Activated CD8-positive, alpha-beta memory T cell treated with anti-CD3 and anti-CD28 coated beads, Interleukin-2, amount 50 U/mL, for 48 hours (primary cell): Measurements from ENCODE around the gene GHRHR.

Source experiments
- DNase-seq: peaks from one replicate; pipeline ENCODE4 v3.0.0-alpha.2; 2020

The GHRHR gene

DNA sequence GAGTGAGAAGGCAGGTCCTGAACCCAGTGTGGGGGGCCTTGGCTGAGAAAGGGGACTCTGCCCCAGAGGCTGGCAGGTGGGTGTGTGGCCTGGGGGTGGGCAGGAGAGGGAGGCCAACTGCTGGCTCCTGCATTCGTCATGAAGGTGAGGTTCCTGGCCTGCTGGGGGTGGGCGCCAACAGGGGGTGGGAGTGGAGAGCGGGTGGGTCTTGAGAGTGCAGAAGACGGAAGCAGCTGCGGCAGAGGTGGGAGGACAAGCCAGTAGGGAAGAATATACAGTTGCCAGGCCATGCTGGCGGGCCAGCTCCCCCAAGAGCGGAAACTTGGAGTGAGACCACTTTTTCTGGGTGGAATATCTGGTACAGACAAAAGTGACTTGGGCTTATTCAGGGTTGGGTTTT, 23.4 kb downstream of the GHRHR start:
- DNase-seq, result no peak

- no peak for DNase-seq
These were observed 24.2 kb downstream of the GHRHR start for GRCh38 chr7:30987936-30988335.

GRCh38 chr7:30988351-30989005, 24.7 kb downstream of the GHRHR start:
- DNase-seq, result no peak

- no peak for DNase-seq
These were observed 25.5 kb downstream of the GHRHR start for GRCh38 chr7:30989008-30989823.

DNA sequence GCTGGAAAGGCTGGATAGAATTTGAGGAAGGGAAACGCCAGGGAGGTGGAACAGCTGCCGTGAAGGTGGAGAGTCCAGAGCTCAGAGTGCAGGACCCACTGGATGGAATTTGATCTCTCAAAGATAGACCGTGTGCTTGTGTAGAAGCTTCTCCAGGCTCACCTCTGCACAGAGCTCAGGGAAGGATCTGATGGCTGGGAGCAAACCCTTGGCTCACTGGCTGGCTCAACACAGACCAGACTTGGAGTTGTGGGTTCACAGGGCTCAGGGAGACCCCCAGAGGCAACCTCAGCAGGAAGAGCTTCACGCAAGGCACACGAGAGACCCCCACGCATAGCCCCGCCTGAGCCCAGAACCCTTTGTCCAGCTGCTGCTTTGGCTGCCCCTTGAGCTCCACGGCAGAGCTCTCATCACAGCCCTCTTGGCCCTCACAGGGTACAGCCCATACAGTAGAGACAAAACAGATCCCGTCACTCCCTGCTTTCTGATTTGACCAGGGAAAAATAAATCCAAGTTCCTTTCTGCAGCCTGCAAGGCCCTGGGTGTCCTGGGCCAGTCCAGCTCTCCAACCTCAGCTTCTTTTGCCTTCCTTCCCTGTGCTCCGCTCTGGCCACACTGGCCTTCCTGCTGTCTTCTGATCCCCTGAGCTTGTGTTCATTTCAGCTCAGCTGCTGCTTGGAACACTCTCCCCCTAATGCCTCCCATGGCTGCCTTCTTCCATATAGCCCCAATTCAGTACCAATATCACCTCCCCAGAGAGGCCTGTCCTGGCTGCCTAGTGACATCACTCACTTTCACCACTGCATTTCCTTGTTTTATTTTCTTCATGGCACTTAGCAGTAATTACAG, 26.3 kb downstream of the GHRHR start:
- no peak for DNase-seq

- no peak for DNase-seq
These were observed 27.0 kb downstream of the GHRHR start for GRCh38 chr7:30990673-30991170.

DNA sequence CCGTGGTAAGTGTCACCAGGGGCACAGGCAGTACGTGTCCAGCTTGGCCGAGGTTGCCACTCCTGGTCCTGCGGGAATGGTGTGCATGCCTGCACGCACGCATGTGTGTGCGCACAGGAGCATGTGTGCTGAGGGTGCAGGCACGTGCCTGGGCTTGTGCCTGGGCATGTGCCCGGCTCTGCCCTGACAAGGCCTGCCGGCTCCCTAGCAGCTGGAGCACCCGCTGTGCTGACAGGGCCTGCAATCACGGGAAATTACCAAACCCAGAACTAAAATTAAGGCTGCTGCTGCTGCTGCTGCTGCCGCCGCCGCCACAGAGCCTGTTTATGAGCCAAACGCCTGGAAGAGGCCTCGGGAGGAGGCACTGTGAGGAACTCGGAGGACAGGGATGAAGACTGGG, 28.7 kb downstream of the GHRHR start:
- DNase-seq, result no peak

DNA sequence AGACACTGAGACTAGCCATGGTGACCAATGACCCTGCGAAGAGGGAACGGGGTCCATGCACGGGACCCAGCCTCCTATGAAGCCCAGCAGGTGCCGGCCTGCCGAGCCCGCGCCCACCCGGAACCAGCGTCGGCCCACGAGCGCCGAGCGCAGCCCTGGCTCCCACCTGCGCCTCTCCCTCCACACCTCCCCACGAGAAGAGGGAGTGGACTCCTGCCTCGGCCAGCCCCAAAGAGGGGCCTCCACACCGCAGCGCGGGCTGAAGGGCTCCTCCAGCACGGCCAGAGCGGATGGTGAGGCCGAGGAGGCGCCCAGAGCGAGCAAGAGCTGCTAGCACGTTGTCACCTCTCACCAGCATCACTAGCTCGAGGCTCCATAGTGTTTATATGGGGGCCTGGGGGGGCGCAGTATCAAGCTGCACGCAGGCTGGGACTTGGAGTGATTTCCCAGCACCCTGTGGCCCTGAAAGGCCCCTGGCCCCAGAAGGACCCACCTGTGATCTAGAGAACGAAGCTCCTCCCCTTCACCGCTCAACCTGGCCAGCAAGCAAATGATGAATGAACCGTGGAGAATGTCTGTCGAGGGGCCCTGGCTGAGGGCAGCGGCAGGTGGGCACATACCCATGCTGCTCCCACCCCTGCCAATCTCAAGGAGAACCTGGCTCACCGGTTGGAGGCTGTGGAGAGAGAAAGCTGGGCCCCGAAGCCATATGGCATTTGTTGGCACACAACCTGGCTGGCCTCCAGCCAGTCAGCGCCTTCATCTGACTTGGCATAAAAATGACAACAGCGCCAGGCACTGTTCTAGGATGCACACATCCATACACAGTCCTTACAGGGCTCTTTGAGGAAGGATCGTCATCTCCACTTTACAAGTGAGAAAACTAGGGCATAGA, 30.7 kb downstream of the GHRHR start:
- DNase-seq, result no peak

- no peak for DNase-seq
These were observed 31.8 kb downstream of the GHRHR start for GRCh38 chr7:30995536-30995935.

DNA sequence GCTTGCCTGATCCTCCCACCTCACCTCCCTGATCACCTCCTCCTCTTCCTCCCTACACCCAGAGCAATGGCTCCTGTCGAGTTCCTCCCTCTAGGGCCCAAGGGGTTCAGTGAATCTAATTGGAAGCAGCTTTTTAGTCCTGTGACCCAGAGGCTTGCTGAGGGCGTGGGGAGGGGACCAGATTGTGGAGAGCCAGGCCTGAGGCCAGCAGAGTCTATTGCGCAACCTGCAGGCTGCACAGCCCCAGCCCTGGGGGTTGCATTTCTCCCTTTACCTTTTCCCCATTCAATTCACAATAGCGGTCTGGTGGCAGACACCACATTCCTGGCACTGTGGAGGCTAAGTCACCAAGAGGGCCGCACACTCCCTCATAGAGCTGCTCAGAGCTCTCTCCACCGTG, 32.5 kb downstream of the GHRHR start:
- no peak for DNase-seq

GRCh38 chr7:30996883-30997282, 33.1 kb downstream of the GHRHR start:
- DNase-seq, result no peak

DNA sequence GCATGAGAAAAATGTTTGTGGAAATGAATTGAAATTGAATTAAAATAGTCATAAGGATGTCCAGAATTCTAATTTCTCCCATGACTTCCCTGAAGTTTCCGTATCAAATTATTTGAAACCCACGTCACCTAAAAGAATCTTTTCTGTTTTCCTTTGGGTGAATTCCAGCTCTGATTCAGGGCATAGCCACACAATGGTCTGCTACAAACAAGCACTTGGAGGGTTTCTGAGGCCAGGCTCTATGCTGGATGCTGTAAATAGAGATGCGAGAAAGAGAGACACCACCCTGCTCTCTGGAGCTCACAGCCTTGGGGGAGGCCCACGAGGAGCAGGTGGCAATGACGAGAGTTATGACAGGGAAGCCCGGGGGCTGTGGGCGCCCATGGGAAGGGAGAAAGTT, 33.6 kb downstream of the GHRHR start:
- DNase-seq, result no peak

- no peak for DNase-seq
These were observed 34.4 kb downstream of the GHRHR start for GRCh38 chr7:30998180-30998579.

DNA sequence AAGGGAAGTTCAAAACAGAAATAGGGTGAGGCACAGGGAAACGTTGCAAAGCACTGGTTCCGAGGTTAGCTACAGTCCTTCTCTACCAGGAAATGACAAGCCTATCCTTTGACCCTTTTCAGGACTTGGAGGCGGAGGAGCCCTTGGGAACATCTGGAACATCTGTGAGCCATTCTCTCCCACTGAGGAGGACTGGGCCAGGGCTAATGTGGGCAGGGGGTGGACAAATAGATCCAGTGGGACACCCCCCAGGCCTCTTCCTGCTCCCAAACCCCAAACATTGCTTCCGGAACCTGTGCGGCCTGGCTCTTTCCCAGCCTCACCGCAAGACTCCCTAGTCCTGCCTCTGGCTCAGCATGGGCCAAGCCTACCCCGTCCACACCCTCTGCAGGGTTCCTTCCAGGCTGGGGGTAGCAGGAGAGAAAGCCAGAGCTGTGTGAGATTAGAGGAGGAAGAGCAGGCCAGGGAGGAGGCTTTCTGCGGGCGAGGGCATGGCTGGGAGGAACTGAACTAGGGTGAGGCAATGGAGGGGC, 36.5 kb downstream of the GHRHR start:
- DNase-seq, result no peak

DNA sequence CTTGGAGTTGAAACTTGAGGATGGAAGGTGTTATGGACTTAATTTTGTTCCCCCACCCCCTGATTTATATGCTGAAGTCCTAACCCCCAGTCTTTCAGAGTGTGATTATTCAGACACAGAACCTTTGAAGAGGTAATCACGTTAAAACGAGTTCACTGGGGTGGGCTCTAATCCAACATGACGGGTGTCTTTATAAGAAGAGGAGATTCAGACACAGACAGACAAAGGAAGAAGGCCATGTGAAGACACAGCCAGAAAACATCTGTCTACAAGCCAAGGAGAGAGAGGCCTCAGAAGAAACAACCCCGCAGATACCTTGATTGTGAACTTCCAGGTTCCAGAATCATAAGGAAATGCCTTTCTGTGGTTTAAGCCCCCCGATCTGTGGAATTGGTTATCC, 37.0 kb downstream of the GHRHR start:
- no peak for DNase-seq

GRCh38 chr7:31002256-31002655, 38.5 kb downstream of the GHRHR start:
- no peak for DNase-seq

DNA sequence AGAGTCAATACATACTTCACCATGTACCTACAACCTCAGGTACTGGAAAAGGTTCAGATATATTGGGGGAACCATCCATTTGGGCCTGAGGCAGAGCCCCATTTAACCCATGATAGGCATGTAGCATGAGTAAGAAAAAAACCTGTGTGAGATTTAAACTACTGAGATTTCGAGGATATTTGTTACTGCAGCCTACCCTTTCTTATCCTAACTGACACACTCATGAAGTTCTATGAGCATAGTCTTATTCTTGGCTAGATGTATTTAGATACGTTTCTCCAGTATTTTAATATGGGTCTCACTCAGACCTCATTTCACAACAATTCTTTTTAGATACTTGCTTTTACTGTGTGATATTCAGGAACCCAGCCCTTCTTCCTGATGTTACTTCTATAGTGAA, 39.3 kb downstream of the GHRHR start:
- no peak for DNase-seq

DNA sequence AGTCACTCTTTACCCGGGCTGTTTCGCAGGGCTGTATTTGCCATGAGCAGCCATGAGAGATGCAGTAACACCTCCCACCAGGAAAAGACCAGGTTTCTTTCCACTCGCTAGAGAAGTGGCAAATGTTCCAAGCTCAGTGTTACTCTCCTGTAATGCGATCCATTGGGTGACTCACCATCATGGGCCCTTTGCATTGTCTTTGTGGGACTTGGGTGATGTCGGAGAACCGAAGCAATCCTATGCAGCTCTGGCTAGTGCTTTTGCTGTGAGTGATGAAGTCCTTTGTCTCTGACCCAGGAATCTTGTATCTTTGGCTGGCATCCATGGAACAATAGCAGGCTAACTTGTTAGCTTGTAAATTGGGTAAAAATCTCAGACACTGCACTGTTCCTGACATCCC, 40.0 kb downstream of the GHRHR start:
- no peak for DNase-seq

DNA sequence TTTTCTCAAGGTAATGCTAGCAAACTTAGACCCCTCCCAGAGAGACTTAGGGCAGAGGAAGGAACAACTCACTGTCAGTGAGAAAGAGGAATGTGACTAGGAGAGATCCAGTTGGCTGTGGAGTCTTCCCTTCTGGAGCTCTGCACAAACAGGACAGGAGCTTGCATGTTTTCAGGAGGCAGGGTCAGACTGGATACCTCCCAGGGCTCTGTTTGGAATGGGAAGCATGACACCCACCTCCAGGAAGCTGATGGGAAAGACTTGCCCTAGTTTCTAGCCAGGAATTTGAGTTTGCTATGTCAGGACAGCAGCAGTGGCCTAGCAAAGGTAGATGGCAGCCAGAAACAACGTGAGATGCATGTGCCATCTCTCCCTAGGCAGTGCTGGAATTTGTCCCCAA, 40.6 kb downstream of the GHRHR start:
- DNase-seq, result no peak

- DNase-seq, result no peak
These were observed 43.1 kb downstream of the GHRHR start for GRCh38 chr7:31006857-31007256.

- DNase-seq, result no peak
These were observed 43.9 kb downstream of the GHRHR start for GRCh38 chr7:31007634-31008033.

DNA sequence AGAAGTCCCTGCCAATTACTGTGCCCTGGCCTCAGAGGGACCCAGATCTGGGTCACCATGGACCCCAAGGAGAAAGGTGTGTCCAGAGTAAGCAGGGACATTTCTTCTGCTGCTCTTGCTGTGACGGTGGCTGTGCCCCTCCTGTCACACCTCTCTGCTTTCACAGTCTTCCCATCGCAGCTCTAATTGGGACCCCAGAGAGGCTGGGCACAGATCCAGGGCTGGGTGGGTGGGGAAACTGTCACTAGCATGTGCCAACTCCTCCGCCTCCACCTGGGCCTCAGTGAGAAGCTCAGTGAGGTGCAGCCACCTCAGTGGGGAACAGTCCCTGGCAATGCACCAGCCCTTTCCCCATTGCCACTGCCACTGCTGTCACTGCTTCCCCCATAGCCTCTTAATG, 51.1 kb downstream of the GHRHR start:
- DNase-seq, result no peak
